Cardiac muscle cell (in vitro differentiated cells and primary cell): Measurements from ENCODE around the gene RYK. TPM values are rescaled to one million over a fixed set of nuclear protein-coding genes. Genes with fewer than 3 reads are reported as not detected.

Experiments
- DNase-seq, 2 donors: peaks; one replicate each; pipeline versions ENCODE4 v3.0.0 to v3.0.0-alpha.2; 2010 to 2017; ENCODE audit warnings: low read depth in 1 of 2, low spot score in 1 of 2
- H3K27ac ChIP-seq: fragments of 200-600 bp; sonication (generic); 2 replicates; pipeline ENCODE4 v1.5.1; 2016
- H3K27me3 ChIP-seq: fragments of 200-600 bp; sonication (generic); 2 replicates; pipeline ENCODE4 v1.6.0; 2016; ENCODE audit warnings: control low read depth
- H3K36me3 ChIP-seq: fragments of 200-600 bp; sonication (generic); 2 replicates; pipeline ENCODE4 v1.5.1; 2016; ENCODE audit warnings: control low read depth
- H3K4me1 ChIP-seq: fragments of 200-600 bp; sonication (generic); 2 replicates; pipeline ENCODE4 v1.8.1; 2017; ENCODE audit warnings: low read depth, mild to moderate bottlenecking, mixed run types
- H3K4me3 ChIP-seq: fragments of 200-600 bp; sonication (generic); 2 replicates; pipeline ENCODE4 v1.5.1; 2016; ENCODE audit warnings: mild to moderate bottlenecking
- H3K9me3 ChIP-seq: fragments of 200-600 bp; sonication (generic); 2 replicates; pipeline ENCODE4 v1.5.1; 2017; ENCODE audit warnings: low read depth, mild to moderate bottlenecking, control low read depth
- CTCF ChIP-seq: IDR thresholded peaks from 2 replicates; pipeline ENCODE4 v1.5.1; 2012; ENCODE audit warnings: low read depth, mild to moderate bottlenecking, low read length
- polyA plus RNA-seq: library from polyadenylated mRNA; unstranded; fragments of >200 nt; fragmentation: Nextera tagmentation; extraction: Ambion mirVana; gene quantifications from 2 replicates; pipeline ENCODE4 v1.2.1, GENCODE V29; 2016
- total RNA-seq: library from RNA; depleted of rRNA; stranded (reverse); fragments of >200 nt; gene quantifications from 2 replicates; pipeline ENCODE4 v1.2.3, GENCODE V29; 2016

The RYK gene
- total and polyA plus RNA-seq, 2 experiments from 2014 or later = 61.8 to 73.3 TPM

GRCh38 chr3:134186391-134186790, 64.3 kb downstream of the RYK start:
- Histone ChIP-seq H3K4me1 (no peaks in the 10 kb centered on the region), H3K4me3 (no peak overlapping the region), H3K36me3 (peaks cover 52% of the 10 kb centered on the region), H3K27ac (no peak overlapping the region), H3K9me3 (no peaks in the 10 kb centered on the region), H3K27me3 (no peaks in the 10 kb centered on the region)
- TF ChIP-seq CTCF = no peak
- peak in 1 of 2 donors; percentile 20 for DNase-seq

- H3K36me3 ChIP-seq = peaks cover 51% of the 10 kb centered on the region
Observed at GRCh38 chr3:134180761-134181160, 69.9 kb downstream of the RYK start.

GRCh38 chr3:134179508-134179907, 71.2 kb downstream of the RYK start:
- Histone ChIP-seq H3K4me3 (no peak overlapping the region), H3K27me3 (no peaks in the 10 kb centered on the region), H3K27ac (peak overlapping the region; percentile 6), H3K4me1 (no peaks in the 10 kb centered on the region), H3K9me3 (no peaks in the 10 kb centered on the region), H3K36me3 (peaks cover 53% of the 10 kb centered on the region)
- no peak for DNase-seq
- no peak for TF ChIP-seq CTCF

More at GRCh38 chr3:134180761-134181160, 69.9 kb downstream of the RYK start:
- no peaks in the 10 kb centered on the region for H3K4me1 ChIP-seq
- DNase-seq = no peak
- no peaks in the 10 kb centered on the region for H3K27me3 ChIP-seq
- H3K27ac ChIP-seq = no peak overlapping the region
- no peak for TF ChIP-seq CTCF
- H3K9me3 ChIP-seq = no peaks in the 10 kb centered on the region
- no peak overlapping the region for H3K4me3 ChIP-seq

- Histone ChIP-seq H3K4me3 (no peak overlapping the region), H3K9me3 (no peaks in the 10 kb centered on the region), H3K4me1 (no peaks in the 10 kb centered on the region), H3K27ac (no peak overlapping the region), H3K36me3 (peaks cover 23% of the 10 kb centered on the region), H3K27me3 (no peaks in the 10 kb centered on the region)
- no peak for TF ChIP-seq CTCF
- DNase-seq = no peak
Observed at GRCh38 chr3:134163096-134163495, 87.6 kb downstream of the RYK start.

- Histone ChIP-seq H3K27me3 (no peaks in the 10 kb centered on the region), H3K4me3 (no peak overlapping the region), H3K9me3 (no peaks in the 10 kb centered on the region), H3K4me1 (no peaks in the 10 kb centered on the region), H3K36me3 (peaks cover 32% of the 10 kb centered on the region), H3K27ac (no peak overlapping the region)
- DNase-seq = no peak
- TF ChIP-seq CTCF = no peak
Observed at GRCh38 chr3:134161898-134162615, 88.6 kb downstream of the RYK start.
